GM12874 (cell line): Measurements from ENCODE around the gene C11orf65.

Experiments
- TF ChIP-seq, protein P1 (sequence below): IDR thresholded peaks from 2 replicates; pipeline ENCODE4 v1.5.1; 2011; ENCODE audit warnings: low read depth, mild to moderate bottlenecking, control low read depth, low read length, moderate library complexity; ENCODE audit not compliant: insufficient read depth

Gene C11orf65

DNA sequence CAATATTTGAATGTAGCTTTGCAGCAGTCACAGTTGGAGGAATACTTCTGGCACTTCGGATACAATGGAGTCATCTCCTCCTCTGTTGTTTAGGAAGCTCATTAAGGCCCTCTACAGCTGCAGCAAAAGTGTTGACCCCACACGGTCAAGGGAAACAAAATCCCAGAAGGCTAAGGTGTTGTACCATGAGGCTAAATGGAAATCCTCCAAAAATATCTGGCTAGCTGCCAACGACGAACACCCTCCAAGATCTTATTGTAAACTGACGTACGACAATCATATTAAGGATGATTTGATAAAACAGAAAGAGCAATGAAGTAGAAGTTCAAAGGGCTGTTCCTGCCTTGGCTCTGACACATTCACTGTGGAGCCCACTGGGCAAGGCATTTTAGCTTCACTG, 26.9 kb upstream of the C11orf65 start:
- TF ChIP-seq, protein P1, sequence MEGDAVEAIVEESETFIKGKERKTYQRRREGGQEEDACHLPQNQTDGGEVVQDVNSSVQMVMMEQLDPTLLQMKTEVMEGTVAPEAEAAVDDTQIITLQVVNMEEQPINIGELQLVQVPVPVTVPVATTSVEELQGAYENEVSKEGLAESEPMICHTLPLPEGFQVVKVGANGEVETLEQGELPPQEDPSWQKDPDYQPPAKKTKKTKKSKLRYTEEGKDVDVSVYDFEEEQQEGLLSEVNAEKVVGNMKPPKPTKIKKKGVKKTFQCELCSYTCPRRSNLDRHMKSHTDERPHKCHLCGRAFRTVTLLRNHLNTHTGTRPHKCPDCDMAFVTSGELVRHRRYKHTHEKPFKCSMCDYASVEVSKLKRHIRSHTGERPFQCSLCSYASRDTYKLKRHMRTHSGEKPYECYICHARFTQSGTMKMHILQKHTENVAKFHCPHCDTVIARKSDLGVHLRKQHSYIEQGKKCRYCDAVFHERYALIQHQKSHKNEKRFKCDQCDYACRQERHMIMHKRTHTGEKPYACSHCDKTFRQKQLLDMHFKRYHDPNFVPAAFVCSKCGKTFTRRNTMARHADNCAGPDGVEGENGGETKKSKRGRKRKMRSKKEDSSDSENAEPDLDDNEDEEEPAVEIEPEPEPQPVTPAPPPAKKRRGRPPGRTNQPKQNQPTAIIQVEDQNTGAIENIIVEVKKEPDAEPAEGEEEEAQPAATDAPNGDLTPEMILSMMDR = no peak

DNA sequence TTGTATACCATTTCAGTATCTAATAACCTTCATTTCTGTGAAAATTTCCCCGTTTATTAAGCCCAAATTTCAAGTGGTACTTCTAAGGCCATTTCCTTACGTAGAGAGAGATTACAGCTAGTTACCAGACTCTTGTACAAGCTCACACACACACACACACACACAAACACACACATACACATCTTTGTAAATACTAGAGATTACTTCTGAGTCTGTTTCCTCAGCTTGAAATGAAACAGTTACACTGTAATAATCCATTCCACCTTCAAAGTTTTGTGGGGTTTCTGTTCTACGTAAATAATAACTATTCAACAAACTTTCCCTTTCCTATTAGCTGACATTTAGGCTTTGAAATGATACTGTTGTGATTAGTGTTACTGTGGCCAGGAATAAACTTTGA, 24.6 kb upstream of the C11orf65 start:
- TF ChIP-seq, protein P1 = no peak

DNA sequence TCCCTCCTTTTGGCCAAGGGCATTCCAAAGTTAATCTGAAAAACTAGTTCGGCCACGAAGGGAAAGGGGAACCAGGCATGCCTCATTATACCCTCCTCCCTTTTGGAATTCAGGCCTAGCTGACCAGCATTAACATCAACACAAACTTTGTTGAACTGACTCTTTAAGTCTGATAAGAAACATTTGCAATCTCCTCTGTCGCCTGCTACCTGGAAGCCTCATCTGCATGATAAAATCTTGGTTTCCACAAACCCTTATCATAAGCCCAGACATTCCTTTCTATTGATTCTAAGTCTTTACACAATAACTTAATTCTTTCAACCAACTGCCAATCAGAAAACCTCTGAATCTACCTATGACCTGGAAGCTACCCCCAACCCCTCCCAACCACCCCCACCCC, 19.5 kb upstream of the C11orf65 start:
- TF ChIP-seq, protein P1 = no peak

DNA sequence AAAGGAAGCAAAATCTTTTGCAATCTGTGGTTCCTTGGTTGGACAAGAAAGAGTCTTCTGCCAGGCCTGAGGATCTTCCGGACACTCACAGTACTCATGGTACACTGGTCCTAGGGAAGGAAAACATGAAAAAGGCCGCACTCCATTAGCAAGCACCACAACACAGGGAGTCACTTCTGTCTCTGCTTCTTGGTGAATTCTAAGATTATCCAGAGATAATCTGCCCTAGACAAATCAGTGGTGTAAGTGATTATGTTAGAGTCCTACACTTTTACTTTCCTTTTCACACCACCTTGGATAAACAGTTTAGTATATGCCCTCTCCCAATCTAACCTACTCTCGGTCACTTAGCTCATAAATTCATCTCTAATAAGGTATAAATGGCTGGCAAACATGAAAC, 19.0 kb upstream of the C11orf65 start:
- TF ChIP-seq, protein P1 = no peak

DNA sequence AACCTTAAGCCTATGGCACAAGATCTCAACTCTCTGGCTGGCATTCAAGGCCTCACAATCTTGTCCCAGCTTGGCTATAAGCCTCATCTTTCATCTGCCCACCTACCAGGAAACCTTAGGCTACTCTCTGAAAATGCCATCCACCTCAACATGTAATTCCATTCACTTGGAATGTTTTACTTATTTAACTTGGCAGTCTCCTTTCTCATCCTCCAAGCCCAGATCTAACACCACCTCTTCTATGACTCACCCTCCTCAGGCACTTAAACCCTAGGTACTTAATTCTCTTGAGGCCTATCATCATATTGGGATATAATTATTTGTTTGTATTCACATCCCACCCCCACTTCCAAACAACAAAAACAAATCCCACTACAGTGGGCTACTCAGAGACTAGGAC, 15.8 kb upstream of the C11orf65 start:
- TF ChIP-seq, protein P1 = no peak

DNA sequence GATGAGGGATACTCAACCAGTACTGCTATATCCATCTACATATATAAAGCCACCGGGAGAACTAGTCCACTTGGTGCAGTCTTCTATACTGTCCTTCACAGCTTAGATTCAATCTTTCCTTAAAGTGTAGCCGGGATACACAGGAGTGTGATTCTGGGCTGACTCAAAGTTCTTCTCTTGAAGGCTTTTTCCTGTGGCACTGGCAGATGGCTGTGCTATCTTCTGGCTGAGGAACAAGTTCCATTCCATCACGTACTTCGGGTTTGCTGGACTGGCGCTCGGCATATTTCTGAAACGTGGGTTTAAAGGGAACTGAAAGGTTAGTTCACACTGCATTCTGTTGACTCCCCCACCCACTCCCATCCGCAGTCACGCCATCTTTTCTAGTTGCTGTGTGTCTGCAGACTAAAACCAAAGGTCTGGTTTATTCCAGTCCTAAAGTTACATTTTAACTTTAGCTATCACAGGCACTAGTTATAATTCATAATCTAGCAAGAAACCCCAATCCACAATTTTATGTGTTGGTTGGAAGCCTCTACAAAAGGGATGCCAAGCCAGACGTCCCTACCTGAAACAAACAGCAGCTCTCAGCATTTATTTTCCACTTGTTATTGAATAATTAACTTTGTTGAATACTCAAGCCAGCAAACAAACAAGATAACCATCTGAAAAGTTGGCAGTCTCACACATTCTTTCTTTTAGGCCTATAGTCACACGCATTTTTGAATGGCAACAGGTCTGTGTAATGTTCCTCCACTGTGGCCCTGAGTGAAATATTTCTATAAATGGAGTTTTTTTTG, 7.5 kb upstream of the C11orf65 start:
- TF ChIP-seq, protein P1 = no peak

DNA sequence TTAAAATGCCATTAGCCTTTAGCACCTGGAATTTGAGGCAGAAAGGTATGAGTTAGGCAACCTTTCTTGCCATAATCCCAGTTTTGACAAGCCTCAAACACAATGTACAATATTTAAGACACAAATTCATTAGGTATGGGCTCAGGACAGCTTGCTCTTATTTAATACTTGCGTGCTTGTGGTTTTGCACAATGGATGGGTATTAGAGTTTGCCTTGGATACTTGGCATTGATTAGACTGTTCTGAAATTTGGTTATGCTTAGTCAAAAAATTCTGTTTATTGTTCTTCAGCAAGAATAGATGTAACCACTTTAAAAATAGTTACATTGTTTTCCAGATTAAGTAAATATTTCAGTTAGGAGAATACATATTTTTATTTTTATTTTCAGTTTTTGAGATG, 5.4 kb upstream of the C11orf65 start:
- TF ChIP-seq, protein P1 = no peak
